ENCODE measurements around the gene CLDN1. TPM values are rescaled to one million over a fixed set of nuclear protein-coding genes. Genes with fewer than 3 reads are reported as not detected.

CLDN1 gene
- total and polyA plus RNA-seq, 2 of the 8 experiments (the other 6 are each of a cell fraction or from before 2014, with no cell fraction given): 3.1 to 6.1 TPM

DNA sequence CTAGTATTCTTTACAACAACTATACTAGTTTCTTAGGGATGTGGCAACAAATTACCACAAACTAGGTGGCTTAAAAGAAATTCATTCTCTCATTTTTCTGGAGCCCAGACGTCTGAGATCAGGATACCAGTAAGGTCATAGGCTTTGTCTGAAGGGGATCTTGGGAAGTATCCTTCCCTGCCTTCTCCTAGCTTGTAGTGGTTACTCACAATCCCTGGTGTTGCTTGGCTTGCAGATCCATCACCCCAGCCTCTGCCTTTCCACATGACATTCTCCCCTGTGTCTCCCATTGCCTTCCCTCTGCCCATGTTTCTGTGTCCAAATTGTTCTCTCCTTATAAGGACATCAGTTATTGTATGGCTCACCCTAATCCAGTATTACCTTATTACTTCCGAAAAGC lies 24.3 kb upstream of the CLDN1 start:
- CTCF ChIA-PET (ENCODE audit: partially characterized antibody): interaction anchor here (1.1 kb wide), 1 partner anchor 91 kb away, joined by 3 read pairs; no protein-coding TSS in a partner anchor

More for the DNA sequence above, 24.3 kb upstream of the CLDN1 start:
- Histone ChIP-seq H4K5ac (ENCODE audit: insufficient read length, low read depth, low read length) (no peak overlapping the region), H3K4me2 (ENCODE audit: insufficient read depth in 1 of 2, low read depth in 2 of 2, low read length in 2 of 2) (no peak overlapping the region), H3K27me3 (replicated peaks in 1 of 4; ENCODE audit: control insufficient read depth in 3 of 4, extremely low read depth in 1 of 4, insufficient read depth in 3 of 4, low read length in 3 of 4) (no peaks in the 10 kb centered on the region), H2AFZ (ENCODE audit: low read length) (no peak overlapping the region), H2AK5ac (ENCODE audit: low read depth, low read length) (no peak overlapping the region), H3K9me3 (ENCODE audit: insufficient read depth in 2 of 2, low read depth in 1 of 2, low read length in 1 of 2) (no peaks in the 10 kb centered on the region), H3K18ac (ENCODE audit: extremely low read depth, low read length) (no peak overlapping the region), H3K79me2 (ENCODE audit: control insufficient read depth in 1 of 2, insufficient read depth in 2 of 2, low read length in 2 of 2) (no peaks in the 10 kb centered on the region), H2BK15ac (ENCODE audit: low read length) (no peak overlapping the region), H3K14ac (ENCODE audit: insufficient read length) (no peak overlapping the region), H2BK20ac (ENCODE audit: low read length) (no peak overlapping the region), H3K4me3 (ENCODE audit: extremely low read depth in 1 of 4, insufficient read depth in 2 of 4, low read depth in 3 of 4, low read length in 4 of 4) (no peak overlapping the region), H3K23me2 (ENCODE audit: low read depth, low read length) (no peaks in the 10 kb centered on the region), H2BK5ac (ENCODE audit: low read depth, low read length) (no peak overlapping the region), H3K27ac (ENCODE audit: low read depth, low read length) (no peak overlapping the region), H3K4ac (replicated peaks; ENCODE audit: insufficient read length, low read depth, low read length) (no peak overlapping the region), H4K8ac (ENCODE audit: extremely low read depth, insufficient read depth, low read length) (no peak overlapping the region), H2BK120ac (replicated peaks; ENCODE audit: low read depth, low read length) (no peak overlapping the region), H3K4me1 (replicated peaks in 1 of 4; ENCODE audit: control insufficient read depth in 3 of 4, insufficient read depth in 4 of 4, low read length in 3 of 4) (no peaks in the 10 kb centered on the region), H3K9ac (replicated peaks in 1 of 4; ENCODE audit: extremely low read depth in 1 of 4, low read depth in 3 of 4, low read length in 3 of 4) (no peak overlapping the region), H4K20me1 (replicated peaks in 1 of 2; ENCODE audit: control insufficient read depth in 1 of 2, insufficient read depth in 2 of 2, low read length in 2 of 2) (no peaks in the 10 kb centered on the region), H3K36me3 (ENCODE audit: control insufficient read depth in 2 of 4, insufficient read depth in 4 of 4, low read length in 3 of 4) (no peaks in the 10 kb centered on the region), H3K23ac (ENCODE audit: insufficient read length) (no peak overlapping the region), H2BK12ac (ENCODE audit: low read depth, low read length) (no peak overlapping the region), H3K79me1 (ENCODE audit: low read depth, low read length) (no peaks in the 10 kb centered on the region), H4K91ac (replicated peaks; ENCODE audit: insufficient read length, low read length) (no peak overlapping the region), H3K56ac (replicated peaks; ENCODE audit: insufficient read length, low read depth, low read length) (no peak overlapping the region)
- POLR2A ChIA-PET (ENCODE audit: partially characterized antibody): no interaction called here
- DNase-seq (ENCODE audit: low read depth in 1 of 2, low spot score in 2 of 2): no peak
- TF ChIP-seq RNF2 (IDR thresholded peaks at IDR 0.05; ENCODE audit: borderline replicate concordance, low read depth, low read length, missing control alignments, poor library complexity, severe bottlenecking): no peak
- TF ChIP-seq KDM4A (IDR thresholded peaks at IDR 0.05; ENCODE audit: low read depth, low read length, severe bottlenecking): no peak
- TF ChIP-seq EZH2 (IDR thresholded peaks at IDR 0.05; ENCODE audit: low read depth, low read length, severe bottlenecking): no peak
- TF ChIP-seq, protein P1, sequence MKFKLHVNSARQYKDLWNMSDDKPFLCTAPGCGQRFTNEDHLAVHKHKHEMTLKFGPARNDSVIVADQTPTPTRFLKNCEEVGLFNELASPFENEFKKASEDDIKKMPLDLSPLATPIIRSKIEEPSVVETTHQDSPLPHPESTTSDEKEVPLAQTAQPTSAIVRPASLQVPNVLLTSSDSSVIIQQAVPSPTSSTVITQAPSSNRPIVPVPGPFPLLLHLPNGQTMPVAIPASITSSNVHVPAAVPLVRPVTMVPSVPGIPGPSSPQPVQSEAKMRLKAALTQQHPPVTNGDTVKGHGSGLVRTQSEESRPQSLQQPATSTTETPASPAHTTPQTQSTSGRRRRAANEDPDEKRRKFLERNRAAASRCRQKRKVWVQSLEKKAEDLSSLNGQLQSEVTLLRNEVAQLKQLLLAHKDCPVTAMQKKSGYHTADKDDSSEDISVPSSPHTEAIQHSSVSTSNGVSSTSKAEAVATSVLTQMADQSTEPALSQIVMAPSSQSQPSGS (IDR thresholded peaks at IDR 0.05; ENCODE audit: low read length): no peak
- TF ChIP-seq CEBPB (IDR thresholded peaks at IDR 0.05; ENCODE audit: low read depth, low read length): no peak
- WGBS, 2 experiments (ENCODE audit: extremely low coverage in 1 of 2, insufficient coverage in 1 of 2, insufficient read length in 1 of 2, insufficient replicate concordance in 2 of 2, low coverage in 1 of 2, low lambda C conversion rate in 2 of 2, missing lambda C conversion rate in 1 of 2): 88% methylated on average over 2 of the region's 2 CpGs; no CpG with 5 or more reads in 1 of the 2 experiments
- no peak for FAIRE-seq

Data from H1 (cell line).